Astrocyte (in vitro differentiated cells and primary cell): Measurements from ENCODE around the gene SF3B3. TPM values are rescaled to one million over a fixed set of nuclear protein-coding genes. Genes with fewer than 3 reads are reported as not detected.
"Not testable (repeated sequence)": the region's sequence is repeated elsewhere in the genome, so short reads cannot be mapped to it uniquely, and the experiment has no call there.

Experiments used
- DNase-seq: peaks from one replicate; pipeline ENCODE4 v3.0.0-alpha.2; 2010; ENCODE audit warnings: low read depth
- FAIRE-seq: peaks from 2 replicates; lab custom pipeline; 2011; peaks lifted over from hg19 to GRCh38; lab: Jason Lieb, UNC
- H2AFZ ChIP-seq: 2 replicates; pipeline ENCODE4 v1.6.0; 2012; ENCODE audit warnings: low read depth, low read length, inconsistent platforms
- H3K27ac ChIP-seq: 2 replicates; pipeline ENCODE4 v1.5.1; 2011; ENCODE audit warnings: low read depth, low read length, inconsistent platforms
- H3K27me3 ChIP-seq: 2 replicates; pipeline ENCODE4 v1.6.0; 2011; ENCODE audit warnings: low read length, inconsistent platforms; ENCODE audit not compliant: insufficient read depth
- H3K36me3 ChIP-seq: 2 replicates; pipeline ENCODE4 v1.5.1; 2011; ENCODE audit warnings: low read length, inconsistent platforms; ENCODE audit not compliant: insufficient read depth
- H3K4me1 ChIP-seq: 2 replicates; pipeline ENCODE4 v1.5.1; 2011; ENCODE audit warnings: low read length, inconsistent platforms; ENCODE audit not compliant: insufficient read depth
- H3K4me2 ChIP-seq: 2 replicates; pipeline ENCODE4 v1.6.0; 2012; ENCODE audit warnings: low read length, inconsistent platforms
- H3K4me3 ChIP-seq: 2 replicates; pipeline ENCODE4 v1.5.1; 2011; ENCODE audit warnings: low read depth, mild to moderate bottlenecking, low read length, inconsistent platforms; ENCODE audit not compliant: insufficient read depth
- H3K79me2 ChIP-seq: 2 replicates; pipeline ENCODE4 v1.6.0; 2012; ENCODE audit warnings: mild to moderate bottlenecking, low read length, inconsistent platforms; ENCODE audit not compliant: insufficient read depth
- H3K9ac ChIP-seq: 2 replicates; pipeline ENCODE4 v1.6.0; 2012; ENCODE audit warnings: mild to moderate bottlenecking, low read length, inconsistent platforms
- H3K9me3 ChIP-seq: 2 replicates; pipeline ENCODE4 v1.5.1; 2012; ENCODE audit warnings: low read depth, mild to moderate bottlenecking, low read length, inconsistent platforms; ENCODE audit not compliant: insufficient read depth
- H4K20me1 ChIP-seq: 2 replicates; pipeline ENCODE4 v1.6.0; 2012; ENCODE audit warnings: low read length, inconsistent platforms; ENCODE audit not compliant: insufficient read depth
- H3K27ac Mint-ChIP-seq: one replicate; pipeline ENCODE4 v1.8.0; 2021; ENCODE audit warnings: mild to moderate bottlenecking, mixed read lengths; ENCODE audit not compliant: unreplicated experiment
- H3K27me3 Mint-ChIP-seq: one replicate; pipeline ENCODE4 v1.8.0; 2021; ENCODE audit warnings: low read depth, mixed read lengths; ENCODE audit not compliant: unreplicated experiment
- H3K36me3 Mint-ChIP-seq: one replicate; pipeline ENCODE4 v1.8.0; 2021; ENCODE audit warnings: low read depth, mixed read lengths; ENCODE audit not compliant: unreplicated experiment
- H3K4me1 Mint-ChIP-seq: one replicate; pipeline ENCODE4 v1.8.0; 2021; ENCODE audit warnings: low read depth, mixed read lengths; ENCODE audit not compliant: unreplicated experiment
- H3K4me3 Mint-ChIP-seq: one replicate; pipeline ENCODE4 v1.8.0; 2021; ENCODE audit warnings: mild to moderate bottlenecking, moderate library complexity, mixed read lengths; ENCODE audit not compliant: unreplicated experiment
- H3K9me3 Mint-ChIP-seq: one replicate; pipeline ENCODE4 v1.8.0; 2021; ENCODE audit warnings: mild to moderate bottlenecking, mixed read lengths; ENCODE audit not compliant: unreplicated experiment
- EZH2 ChIP-seq: IDR thresholded peaks from 2 replicates; pipeline ENCODE4 v1.6.1; 2012; ENCODE audit warnings: mild to moderate bottlenecking, low read length, inconsistent platforms; ENCODE audit not compliant: insufficient read depth
- total RNA-seq: library from RNA; stranded (reverse); gene quantifications from 2 replicates; pipeline ENCODE4 v1.2.1, GENCODE V29; 2021
- TF ChIP-seq, protein P1 (sequence below): IDR thresholded peaks from 2 replicates; pipeline ENCODE4 v1.5.1; 2011; ENCODE audit warnings: low read depth, mild to moderate bottlenecking, inconsistent platforms, low read length, moderate library complexity; ENCODE audit not compliant: insufficient read depth

Gene SF3B3
- total RNA-seq, 1 donor from 2014 or later = 179 TPM

DNA sequence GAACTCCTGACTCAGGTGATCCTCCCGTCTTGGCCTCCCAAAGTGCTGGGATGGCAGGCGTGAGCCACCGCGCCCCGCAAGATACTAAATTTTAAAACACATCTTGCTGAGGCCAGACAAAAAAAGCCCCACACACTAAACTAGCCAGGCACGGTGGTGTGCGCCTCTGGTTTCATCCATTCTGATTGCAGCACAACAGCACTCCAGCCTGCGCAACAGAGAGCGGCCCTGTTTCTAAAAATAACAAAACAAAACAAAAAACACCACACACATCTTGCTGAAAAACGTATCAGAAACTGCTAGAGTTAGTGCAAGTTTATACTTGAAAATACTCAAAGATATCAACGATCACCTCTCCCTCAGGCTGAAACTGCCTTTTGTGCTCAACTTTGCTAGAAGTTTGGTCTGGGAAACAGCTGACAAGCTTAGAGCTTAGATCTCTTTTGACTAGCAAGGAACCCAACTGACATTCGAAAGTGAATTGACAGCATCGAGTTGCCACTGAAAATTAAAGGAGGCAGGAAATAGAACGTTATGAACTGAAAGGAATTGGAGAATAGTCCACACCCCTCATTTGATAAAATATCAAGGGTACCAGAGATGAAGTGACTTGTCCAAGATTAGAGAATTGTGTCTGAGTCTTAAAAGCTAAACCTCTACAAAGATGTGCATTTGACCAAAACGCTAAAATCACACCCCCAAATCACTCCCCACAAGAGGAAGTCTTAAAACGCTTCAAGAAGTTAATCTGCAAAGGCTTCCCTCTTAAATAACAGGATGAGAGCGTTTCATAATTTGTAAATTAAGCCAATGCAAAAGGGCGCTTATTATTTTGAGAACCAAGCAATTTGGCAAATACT is 1.2 kb upstream of the SF3B3 start:
- Mint-ChIP-seq H3K4me1 (peaks cover 26% of the 10 kb centered on the region), H3K27me3 (no peaks in the 10 kb centered on the region), H3K4me3 (peak overlapping the region; percentile 99), H3K9me3 (no peaks in the 10 kb centered on the region), H3K36me3 (peaks cover 5% of the 10 kb centered on the region), H3K27ac (peak overlapping the region; percentile 99)
- Histone ChIP-seq H3K79me2 (peaks cover 62% of the 10 kb centered on the region), H2AFZ (peak overlapping the region; percentile 90), H3K9ac (peak overlapping the region; percentile 98), H3K4me2 (peak overlapping the region; percentile 95), H4K20me1 (peaks cover 22% of the 10 kb centered on the region), H3K4me1 (peaks cover 22% of the 10 kb centered on the region), H3K27me3 (no peaks in the 10 kb centered on the region), H3K27ac (peak overlapping the region; percentile 90), H3K36me3 (peaks cover 17% of the 10 kb centered on the region), H3K9me3 (no peaks in the 10 kb centered on the region), H3K4me3 (peak overlapping the region; percentile 92)
- TF ChIP-seq, protein P1, sequence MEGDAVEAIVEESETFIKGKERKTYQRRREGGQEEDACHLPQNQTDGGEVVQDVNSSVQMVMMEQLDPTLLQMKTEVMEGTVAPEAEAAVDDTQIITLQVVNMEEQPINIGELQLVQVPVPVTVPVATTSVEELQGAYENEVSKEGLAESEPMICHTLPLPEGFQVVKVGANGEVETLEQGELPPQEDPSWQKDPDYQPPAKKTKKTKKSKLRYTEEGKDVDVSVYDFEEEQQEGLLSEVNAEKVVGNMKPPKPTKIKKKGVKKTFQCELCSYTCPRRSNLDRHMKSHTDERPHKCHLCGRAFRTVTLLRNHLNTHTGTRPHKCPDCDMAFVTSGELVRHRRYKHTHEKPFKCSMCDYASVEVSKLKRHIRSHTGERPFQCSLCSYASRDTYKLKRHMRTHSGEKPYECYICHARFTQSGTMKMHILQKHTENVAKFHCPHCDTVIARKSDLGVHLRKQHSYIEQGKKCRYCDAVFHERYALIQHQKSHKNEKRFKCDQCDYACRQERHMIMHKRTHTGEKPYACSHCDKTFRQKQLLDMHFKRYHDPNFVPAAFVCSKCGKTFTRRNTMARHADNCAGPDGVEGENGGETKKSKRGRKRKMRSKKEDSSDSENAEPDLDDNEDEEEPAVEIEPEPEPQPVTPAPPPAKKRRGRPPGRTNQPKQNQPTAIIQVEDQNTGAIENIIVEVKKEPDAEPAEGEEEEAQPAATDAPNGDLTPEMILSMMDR = no peak
- no peak for TF ChIP-seq EZH2
- FAIRE-seq (no peak), DNase-seq (no peak)

DNA sequence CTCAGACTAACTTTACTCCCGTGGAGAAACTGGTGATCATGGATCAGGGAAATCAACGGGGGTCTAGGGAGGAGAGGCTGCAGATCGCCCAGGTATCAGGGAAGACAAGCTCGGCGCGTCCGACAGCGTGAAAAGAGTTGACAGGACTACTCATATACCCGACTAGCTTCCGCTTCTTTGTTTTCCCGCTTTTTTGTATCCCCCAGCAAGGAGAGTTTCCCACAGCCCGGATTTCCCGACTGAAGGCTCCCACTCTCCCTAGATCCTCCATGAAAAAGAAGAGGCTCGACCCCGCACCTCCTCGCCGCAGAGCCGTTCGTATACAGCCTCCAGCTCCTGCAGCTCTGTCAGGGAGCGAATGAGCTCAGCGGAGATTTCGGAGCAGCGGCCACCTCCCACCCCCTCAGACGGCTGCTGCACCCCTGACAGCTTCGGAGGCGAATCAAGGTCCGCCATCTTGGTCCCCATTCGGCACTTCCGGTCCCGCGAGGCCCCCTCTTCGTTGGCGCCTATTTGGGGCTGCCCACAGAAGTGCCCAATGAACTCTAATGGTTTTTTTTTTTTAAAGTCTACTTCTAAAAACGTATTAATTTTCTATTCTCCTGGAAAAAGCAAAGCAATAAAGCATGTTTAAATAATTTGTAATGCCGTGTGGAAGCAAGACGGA is 407 bp upstream of the SF3B3 start, which contains the start of gene COG4:
COG4 (minus strand) TSS at position 479 of the 667 bp plus-strand sequence; CDS start at position 468, 11 bp downstream.
- peaks cover 70% of the 10 kb centered on the region for H3K79me2 ChIP-seq
- Mint-ChIP-seq H3K4me3 (peak within 1 kb of the TSS; percentile 99), H3K9me3 (no peaks in the 10 kb centered on the region), H3K36me3 (peaks cover 5% of the 10 kb centered on the region), H3K27me3 (no peaks in the 10 kb centered on the region), H3K27ac (peak within 1 kb of the TSS; percentile 99), H3K4me1 (peaks cover 27% of the 10 kb centered on the region)
- H3K9ac ChIP-seq = peak within 1 kb of the TSS; percentile 98
- H3K4me2 ChIP-seq = peak within 1 kb of the TSS; percentile 95
- peak within 1 kb of the TSS; percentile 90 for H2AFZ ChIP-seq
- peaks cover 23% of the 10 kb centered on the region for H3K4me1 ChIP-seq
- peaks cover 30% of the 10 kb centered on the region for H4K20me1 ChIP-seq
- no peaks in the 10 kb centered on the region for H3K9me3 ChIP-seq
- TF ChIP-seq, protein P1 = no peak
- TF ChIP-seq EZH2 = no peak
- peaks cover 14% of the 10 kb centered on the region for H3K36me3 ChIP-seq
- H3K4me3 ChIP-seq = peak within 1 kb of the TSS; percentile 92
- no peak for FAIRE-seq
- peak; percentile 67 for DNase-seq
- no peaks in the 10 kb centered on the region for H3K27me3 ChIP-seq
- H3K27ac ChIP-seq = peak within 1 kb of the TSS; percentile 90

DNA sequence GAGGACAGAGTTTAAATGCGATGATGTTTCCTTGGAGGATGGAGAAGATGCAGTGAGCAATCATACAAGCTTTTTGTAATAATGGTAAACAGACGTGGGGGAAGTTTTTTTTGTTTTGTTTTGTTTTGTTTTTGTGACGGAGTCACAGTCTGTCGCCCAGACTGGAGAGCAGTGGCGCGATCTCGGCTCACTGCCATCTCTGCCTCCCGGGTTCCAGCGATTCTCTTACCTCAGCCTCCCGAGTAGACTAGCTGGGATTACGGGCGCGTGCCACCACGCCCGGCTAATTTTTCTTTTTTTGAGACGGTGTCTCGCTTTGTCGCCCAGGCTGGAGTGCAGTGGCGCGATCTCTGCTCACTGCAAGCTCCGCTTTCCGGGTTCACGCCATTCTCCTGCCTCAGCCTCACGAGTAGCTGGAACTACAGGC is 796 bp downstream of the SF3B3 start:
- Histone ChIP-seq H3K4me3 (peak overlapping the region; percentile 92), H3K79me2 (peaks cover 82% of the 10 kb centered on the region), H3K9ac (peak overlapping the region; percentile 98), H4K20me1 (peaks cover 41% of the 10 kb centered on the region), H3K4me2 (peak overlapping the region; percentile 95), H3K27ac (peak overlapping the region; percentile 90), H3K4me1 (peaks cover 29% of the 10 kb centered on the region), H3K36me3 (peaks cover 18% of the 10 kb centered on the region)
- DNase-seq, H3K36me3 Mint-ChIP-seq, H3K9me3 ChIP-seq, H3K9me3 Mint-ChIP-seq, FAIRE-seq, H2AFZ ChIP-seq, H3K27me3 ChIP-seq, H3K27me3 Mint-ChIP-seq: not testable (repeated sequence)
- H3K4me1 Mint-ChIP-seq = peaks cover 34% of the 10 kb centered on the region
- peak overlapping the region; percentile 99 for H3K4me3 Mint-ChIP-seq
- H3K27ac Mint-ChIP-seq = peak overlapping the region; percentile 99
